Central memory CD8-positive, alpha-beta T cell (primary cell): ENCODE data around the gene KIF5C.

ENCODE experiments used
- ATAC-seq: fragments of 150-1000 bp; cut with Tn5 transposase; replicated peaks from 2 replicates; pipeline ENCODE4 v1.10.0; 2022; ENCODE audit warnings: mild to moderate bottlenecking, moderate FRiP score, moderate number of reproducible peaks; ENCODE audit not compliant: poor library complexity, severe bottlenecking; ENCODE audit errors: extremely low read depth
- DNase-seq, 2 donors: peaks; one replicate each; pipeline ENCODE4 v3.0.0; 2021; ENCODE audit warnings: low spot score in 2 of 2
- H3K27ac Mint-ChIP-seq: one replicate; pipeline ENCODE4 v1.8.0; 2022; ENCODE audit warnings: low read depth, mild to moderate bottlenecking, moderate library complexity, mixed read lengths
- H3K27me3 Mint-ChIP-seq: one replicate; pipeline ENCODE4 v1.8.0; 2022; ENCODE audit warnings: mixed read lengths
- H3K36me3 Mint-ChIP-seq: one replicate; pipeline ENCODE4 v1.8.0; 2022; ENCODE audit warnings: mild to moderate bottlenecking, moderate library complexity, mixed read lengths; ENCODE audit not compliant: insufficient read depth
- H3K4me1 Mint-ChIP-seq: one replicate; pipeline ENCODE4 v1.8.0; 2022; ENCODE audit warnings: mixed read lengths
- H3K4me3 Mint-ChIP-seq: one replicate; pipeline ENCODE4 v1.8.0; 2022; ENCODE audit warnings: mild to moderate bottlenecking, moderate library complexity, mixed read lengths
- H3K9me3 Mint-ChIP-seq: one replicate; pipeline ENCODE4 v1.8.0; 2022; ENCODE audit warnings: mixed read lengths

KIF5C gene

GRCh38 chr2:149004836-149005235 is 129.8 kb downstream of the KIF5C start:
- H3K27ac Mint-ChIP-seq: no peak overlapping the region
- ATAC-seq (no peak), DNase-seq (no peak)
- H3K36me3 Mint-ChIP-seq: no peaks in the 10 kb centered on the region
- no peaks in the 10 kb centered on the region for H3K4me1 Mint-ChIP-seq
- no peak overlapping the region for H3K4me3 Mint-ChIP-seq
- no peaks in the 10 kb centered on the region for H3K27me3 Mint-ChIP-seq
- no peaks in the 10 kb centered on the region for H3K9me3 Mint-ChIP-seq

GRCh38 chr2:149005471-149006077 is 130.5 kb downstream of the KIF5C start:
- H3K9me3 Mint-ChIP-seq: no peaks in the 10 kb centered on the region
- DNase-seq (no peak), ATAC-seq (no peak)
- no peaks in the 10 kb centered on the region for H3K36me3 Mint-ChIP-seq
- H3K4me1 Mint-ChIP-seq: no peaks in the 10 kb centered on the region
- H3K27ac Mint-ChIP-seq: no peak overlapping the region
- H3K27me3 Mint-ChIP-seq: no peaks in the 10 kb centered on the region
- H3K4me3 Mint-ChIP-seq: no peak overlapping the region

- H3K4me1 Mint-ChIP-seq: no peaks in the 10 kb centered on the region
- ATAC-seq (no peak), DNase-seq (no peak)
- no peak overlapping the region for H3K27ac Mint-ChIP-seq
- H3K27me3 Mint-ChIP-seq: no peaks in the 10 kb centered on the region
- no peak overlapping the region for H3K4me3 Mint-ChIP-seq
- no peaks in the 10 kb centered on the region for H3K36me3 Mint-ChIP-seq
- no peaks in the 10 kb centered on the region for H3K9me3 Mint-ChIP-seq
Observed at GRCh38 chr2:149006883-149007543, 132.0 kb downstream of the KIF5C start.

- Mint-ChIP-seq H3K27me3 (no peaks in the 10 kb centered on the region), H3K4me1 (no peaks in the 10 kb centered on the region), H3K36me3 (no peaks in the 10 kb centered on the region), H3K9me3 (no peaks in the 10 kb centered on the region), H3K27ac (no peak overlapping the region), H3K4me3 (no peak overlapping the region)
- ATAC-seq (no peak), DNase-seq (no peak)
Observed at GRCh38 chr2:149008381-149008780, 133.4 kb downstream of the KIF5C start.

- H3K9me3 Mint-ChIP-seq: no peaks in the 10 kb centered on the region
- ATAC-seq: no peak
- H3K27ac Mint-ChIP-seq: no peak overlapping the region
- H3K27me3 Mint-ChIP-seq: no peaks in the 10 kb centered on the region
- no peak for DNase-seq
- H3K4me1 Mint-ChIP-seq: no peaks in the 10 kb centered on the region
- H3K36me3 Mint-ChIP-seq: no peaks in the 10 kb centered on the region
- no peak overlapping the region for H3K4me3 Mint-ChIP-seq
Observed at GRCh38 chr2:149009576-149010461, 134.8 kb downstream of the KIF5C start.

- no peaks in the 10 kb centered on the region for H3K9me3 Mint-ChIP-seq
- no peaks in the 10 kb centered on the region for H3K36me3 Mint-ChIP-seq
- no peak for DNase-seq
- no peak overlapping the region for H3K4me3 Mint-ChIP-seq
- peaks cover 9% of the 10 kb centered on the region for H3K4me1 Mint-ChIP-seq
- no peaks in the 10 kb centered on the region for H3K27me3 Mint-ChIP-seq
- H3K27ac Mint-ChIP-seq: no peak overlapping the region
- ATAC-seq: no peak
Observed at GRCh38 chr2:149012545-149012944, 137.5 kb downstream of the KIF5C start.

GRCh38 chr2:149015501-149015900 is 140.5 kb downstream of the KIF5C start:
- Mint-ChIP-seq H3K4me3 (no peak overlapping the region), H3K4me1 (peaks cover 9% of the 10 kb centered on the region), H3K36me3 (no peaks in the 10 kb centered on the region), H3K27me3 (no peaks in the 10 kb centered on the region), H3K27ac (no peak overlapping the region), H3K9me3 (no peaks in the 10 kb centered on the region)
- ATAC-seq (no peak), DNase-seq (no peak)

- Mint-ChIP-seq H3K4me3 (no peak overlapping the region), H3K27ac (no peak overlapping the region), H3K9me3 (no peaks in the 10 kb centered on the region), H3K27me3 (no peaks in the 10 kb centered on the region), H3K4me1 (peaks cover 9% of the 10 kb centered on the region), H3K36me3 (no peaks in the 10 kb centered on the region)
- no peak for DNase-seq
- no peak for ATAC-seq
Observed at GRCh38 chr2:149015926-149016563, 141.0 kb downstream of the KIF5C start.

- Mint-ChIP-seq H3K27me3 (no peaks in the 10 kb centered on the region), H3K4me3 (no peak overlapping the region), H3K27ac (no peak overlapping the region), H3K36me3 (no peaks in the 10 kb centered on the region), H3K4me1 (peaks cover 9% of the 10 kb centered on the region), H3K9me3 (no peaks in the 10 kb centered on the region)
- peak; percentile 38 to 50 for DNase-seq
- ATAC-seq: peak; percentile 58
Observed at GRCh38 chr2:149017116-149017985, 142.3 kb downstream of the KIF5C start.

GRCh38 chr2:149018981-149019380 is 144.0 kb downstream of the KIF5C start:
- ATAC-seq (no peak), DNase-seq (no peak)
- H3K27ac Mint-ChIP-seq: no peak overlapping the region
- no peaks in the 10 kb centered on the region for H3K27me3 Mint-ChIP-seq
- H3K9me3 Mint-ChIP-seq: no peaks in the 10 kb centered on the region
- no peak overlapping the region for H3K4me3 Mint-ChIP-seq
- H3K36me3 Mint-ChIP-seq: no peaks in the 10 kb centered on the region
- peaks cover 9% of the 10 kb centered on the region for H3K4me1 Mint-ChIP-seq

GRCh38 chr2:149019768-149020167 is 144.7 kb downstream of the KIF5C start:
- H3K27ac Mint-ChIP-seq: no peak overlapping the region
- DNase-seq: no peak
- H3K27me3 Mint-ChIP-seq: no peaks in the 10 kb centered on the region

GRCh38 chr2:149020432-149020851 is 145.4 kb downstream of the KIF5C start:
- ATAC-seq: no peak
- no peak for DNase-seq
- no peak overlapping the region for H3K4me3 Mint-ChIP-seq
- H3K9me3 Mint-ChIP-seq: no peaks in the 10 kb centered on the region
- peaks cover 3% of the 10 kb centered on the region for H3K27me3 Mint-ChIP-seq
- H3K27ac Mint-ChIP-seq: no peak overlapping the region
- H3K36me3 Mint-ChIP-seq: no peaks in the 10 kb centered on the region
- peaks cover 9% of the 10 kb centered on the region for H3K4me1 Mint-ChIP-seq

More at GRCh38 chr2:149019768-149020167, 144.7 kb downstream of the KIF5C start:
- Mint-ChIP-seq H3K9me3 (no peaks in the 10 kb centered on the region), H3K4me3 (no peak overlapping the region), H3K36me3 (no peaks in the 10 kb centered on the region), H3K4me1 (peaks cover 9% of the 10 kb centered on the region)
- ATAC-seq: no peak
